Endometrial microvascular endothelial cells (primary cell): ENCODE data around the gene CUX1. TPM values are rescaled to one million over a fixed set of nuclear protein-coding genes. Genes with fewer than 3 reads are reported as not detected.
"Not testable (repeated sequence)": the region's sequence is repeated elsewhere in the genome, so short reads cannot be mapped to it uniquely, and the experiment has no call there.

Experiments used
- in situ Hi-C: cut with HindIII; loops from 2 replicates; pipeline ENCODE4 v1.10.0; 2017; ENCODE audit warnings: low sequenced_read_pairs, low pct_unique_long_range_greater_than_20kb; ENCODE audit errors: inconsistent ontology term
- total RNA-seq: library from RNA; depleted of rRNA; stranded (reverse); fragments of >200 nt; gene quantifications from one replicate; pipeline ENCODE4 v1.2.3, GENCODE V29; 2015; ENCODE audit errors: inconsistent ontology term

CUX1 gene
- total RNA-seq, 1 donor from 2014 or later = 14.9 TPM

DNA sequence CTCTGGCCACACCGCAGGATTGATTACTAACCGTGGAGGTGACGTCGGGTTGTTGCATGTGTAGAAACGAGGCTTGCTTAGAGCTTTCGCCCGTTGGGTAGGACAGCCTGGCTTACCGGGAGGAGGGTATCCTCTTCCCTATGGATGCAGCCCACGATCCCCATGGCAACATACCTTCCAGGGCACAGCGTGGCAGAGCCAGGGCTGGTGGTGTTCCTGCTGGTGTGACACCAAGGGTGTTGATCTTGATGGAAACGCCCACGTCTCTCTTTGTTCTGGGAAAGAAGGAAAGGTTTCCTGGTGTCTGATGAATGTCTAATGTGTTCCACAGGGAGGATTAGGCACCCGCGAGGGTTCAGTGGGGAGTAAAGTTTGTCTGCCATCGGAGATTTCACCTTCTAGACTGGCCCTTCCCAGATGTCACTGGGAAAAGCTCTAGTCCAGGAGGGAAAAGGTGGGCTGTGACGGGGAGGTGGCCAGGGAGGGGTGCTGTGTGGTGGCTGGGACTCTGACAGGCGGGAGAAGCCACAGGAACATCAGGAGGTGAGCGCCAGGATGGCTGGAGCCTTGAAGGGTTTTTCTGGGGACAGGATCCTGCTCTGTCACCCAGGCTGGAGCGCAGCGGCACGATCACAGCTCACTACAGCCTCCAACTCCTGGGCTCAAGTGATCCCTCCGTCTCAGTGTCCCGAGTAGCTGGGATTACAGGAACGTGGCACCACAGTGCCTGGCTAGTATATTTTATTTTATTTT lies 102.1 kb downstream of the CUX1 start:
- in situ Hi-C loops = no loop called here

DNA sequence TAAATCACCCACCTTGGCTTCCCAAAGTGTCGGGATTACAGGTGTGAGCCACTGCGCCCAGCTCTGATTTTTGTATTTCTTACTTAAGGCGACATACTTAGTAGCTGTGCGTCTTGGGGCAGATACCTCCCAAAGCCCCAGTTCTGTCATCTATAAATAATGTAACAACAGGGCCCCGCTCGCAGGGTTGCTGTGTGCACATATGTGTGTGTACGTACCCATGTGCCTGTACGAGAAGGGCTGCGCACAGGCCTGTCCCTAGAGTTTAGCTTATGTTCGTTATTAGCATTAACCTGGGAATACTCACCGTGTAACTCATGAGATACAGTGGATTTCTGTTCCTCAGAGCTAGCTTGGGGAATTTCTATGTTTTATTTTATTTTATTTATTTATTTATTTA lies 103.6 kb downstream of the CUX1 start:
- in situ Hi-C loops = no loop called here

- in situ Hi-C loops = not testable (repeated sequence)
Measured at GRCh38 chr7:101921546-101922489, 104.4 kb downstream of the CUX1 start.

DNA sequence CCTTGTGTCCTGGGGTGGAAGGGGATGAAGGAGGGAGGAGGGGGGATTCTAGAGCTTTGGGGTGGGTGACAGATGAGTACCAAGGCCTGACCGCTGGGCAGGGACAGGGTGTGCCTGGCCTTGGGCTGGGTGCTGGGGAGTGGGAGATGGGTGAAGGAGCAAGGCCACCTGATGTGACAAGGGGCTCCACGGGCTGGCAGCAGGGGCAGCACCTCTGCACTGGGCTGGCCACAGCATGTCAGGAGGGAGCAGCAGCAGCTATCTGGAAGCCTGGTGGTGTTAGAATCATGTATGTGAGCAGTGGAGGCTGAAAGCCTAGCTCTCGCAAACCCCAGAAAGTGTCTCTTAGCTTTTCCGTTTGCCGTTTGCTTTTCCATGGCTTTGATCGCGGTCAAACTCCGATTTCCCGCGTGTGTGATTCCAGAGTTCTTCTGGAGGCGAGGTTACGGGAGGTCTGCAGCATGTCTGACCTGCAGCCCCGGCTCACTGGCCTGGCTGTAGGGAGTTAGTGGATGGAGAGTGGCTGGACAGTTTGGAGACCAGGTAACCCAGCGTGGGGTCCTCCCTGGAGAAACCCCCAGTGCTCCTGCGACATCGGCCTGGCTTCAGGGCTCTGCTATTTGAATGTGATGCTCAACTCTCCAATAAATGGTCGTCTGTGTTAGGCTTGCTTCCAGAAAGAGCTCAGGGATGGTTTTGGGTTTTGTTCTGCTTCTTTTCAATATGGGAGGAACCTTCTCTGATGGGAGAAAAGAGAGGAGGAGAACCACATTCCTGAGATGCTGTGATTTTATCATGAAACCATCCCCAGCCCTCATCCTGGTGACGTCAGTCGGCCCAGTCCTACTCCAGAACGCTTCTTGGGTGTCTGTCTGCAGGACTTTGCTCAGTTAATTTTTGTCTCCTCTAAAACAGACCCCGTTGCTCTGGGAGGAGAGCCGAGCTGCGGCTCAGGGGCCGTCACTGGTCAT lies 105.5 kb downstream of the CUX1 start:
- in situ Hi-C loops = no loop called here

DNA sequence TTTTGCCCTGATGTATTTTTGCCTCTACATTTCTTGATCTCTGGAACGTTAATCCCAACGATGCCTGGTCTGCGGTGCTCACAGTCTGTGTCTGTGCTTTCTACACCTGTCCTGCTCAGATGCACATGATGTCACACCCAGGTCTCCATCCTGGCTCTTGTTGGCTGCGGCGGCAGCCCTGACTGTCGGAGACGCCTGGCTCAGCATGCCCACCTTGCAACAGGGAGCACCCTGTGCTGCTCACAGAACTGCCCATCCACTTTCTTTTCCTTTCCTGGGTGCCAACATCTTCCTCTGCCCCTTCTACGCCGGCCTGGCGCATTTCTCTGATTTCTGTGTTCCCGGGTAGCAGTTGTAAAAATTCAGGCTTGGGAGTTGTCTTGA lies 106.2 kb downstream of the CUX1 start:
- in situ Hi-C loops = no loop called here

GRCh38 chr7:101924171-101924570 lies 106.7 kb downstream of the CUX1 start:
- in situ Hi-C loops = no loop called here

- in situ Hi-C loops = no loop called here
Measured at GRCh38 chr7:101926265-101926664, 108.8 kb downstream of the CUX1 start.

GRCh38 chr7:101927389-101927788 lies 110.0 kb downstream of the CUX1 start:
- in situ Hi-C loops = no loop called here

- in situ Hi-C loops = no loop called here
Measured at GRCh38 chr7:101927802-101928201, 110.4 kb downstream of the CUX1 start.

DNA sequence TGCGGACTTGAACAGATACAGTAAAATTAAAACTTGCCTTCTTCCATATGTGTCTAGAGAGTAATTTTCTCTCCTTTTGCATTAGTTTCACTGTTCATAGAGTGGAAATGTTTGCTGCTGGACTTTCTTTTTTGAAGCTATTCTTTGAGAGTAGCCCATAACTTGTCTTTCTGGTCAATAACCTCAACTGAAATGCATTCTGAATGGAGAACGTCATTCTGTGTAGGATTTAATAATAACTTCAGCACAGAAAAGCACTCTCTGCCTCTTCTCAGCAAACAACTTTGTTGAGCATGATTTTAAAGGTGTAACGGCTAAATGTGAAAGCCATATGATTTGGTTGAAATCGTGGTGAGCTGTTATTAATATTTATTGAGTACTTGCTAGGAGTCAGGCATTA lies 111.8 kb downstream of the CUX1 start:
- in situ Hi-C loops = no loop called here

DNA sequence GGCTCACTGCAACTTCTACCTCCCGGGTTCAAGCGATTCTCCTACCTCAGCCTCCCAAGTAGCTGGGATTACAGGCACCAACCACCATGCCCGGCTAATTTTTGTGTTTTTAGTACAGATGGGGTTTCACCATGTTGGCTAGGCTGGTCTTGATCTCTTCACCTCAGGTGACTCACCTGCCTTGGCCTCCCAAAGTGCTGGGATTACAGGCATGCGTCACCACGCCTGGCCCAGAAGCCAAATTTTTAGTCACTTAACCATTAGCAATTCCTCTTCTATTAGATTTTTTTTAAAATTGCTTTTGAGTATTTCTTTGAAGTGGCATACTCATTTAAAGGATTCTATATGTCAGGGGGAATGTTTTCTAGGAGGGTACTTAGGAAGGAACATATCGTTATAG lies 112.5 kb downstream of the CUX1 start:
- in situ Hi-C loops = not testable (repeated sequence)

DNA sequence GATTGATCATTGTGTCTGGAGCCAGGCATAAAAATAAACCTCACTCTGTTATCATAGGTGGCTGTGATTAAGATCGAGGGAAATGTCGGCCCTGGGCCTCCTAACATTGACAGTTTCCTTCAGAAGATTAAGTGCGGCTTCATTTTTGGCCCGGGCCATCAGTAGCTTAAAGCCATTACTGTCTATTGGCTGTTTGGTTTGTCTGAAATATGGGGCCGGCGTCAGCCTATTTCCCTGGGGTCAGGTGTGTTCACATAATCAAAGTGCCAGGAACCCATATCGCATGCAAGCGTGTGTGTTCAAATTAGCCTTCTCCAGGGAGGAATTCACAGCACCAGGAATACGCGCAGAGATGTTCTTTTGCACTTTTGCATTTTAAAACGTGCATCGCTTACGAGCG lies 114.7 kb downstream of the CUX1 start:
- in situ Hi-C loops = no loop called here

- in situ Hi-C loops = no loop called here
Measured at GRCh38 chr7:101933028-101933427, 115.6 kb downstream of the CUX1 start.

GRCh38 chr7:101933688-101934121 lies 116.3 kb downstream of the CUX1 start:
- in situ Hi-C loops = no loop called here

DNA sequence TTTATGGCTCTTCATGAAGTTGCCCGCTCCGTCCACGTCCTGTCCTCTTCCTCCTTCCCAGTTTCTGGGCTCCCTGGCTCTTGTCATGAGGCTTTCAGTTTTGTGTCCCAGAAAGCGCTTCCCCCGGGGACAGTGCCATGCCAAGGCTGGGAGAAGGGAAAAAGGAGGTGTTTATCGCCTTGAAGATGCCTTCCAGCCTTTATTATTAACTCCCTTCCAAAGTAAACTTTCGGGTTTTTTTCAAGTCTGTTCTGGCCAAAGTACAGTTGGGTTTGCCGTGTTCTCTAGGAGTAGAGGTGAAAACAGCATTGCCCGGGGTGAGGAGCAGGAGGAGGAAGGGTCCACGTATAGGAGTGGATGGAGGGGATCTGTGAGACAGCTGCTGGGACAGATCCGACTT lies 117.2 kb downstream of the CUX1 start:
- in situ Hi-C loops = no loop called here

GRCh38 chr7:101935521-101936141 lies 118.2 kb downstream of the CUX1 start:
- in situ Hi-C loops = no loop called here

GRCh38 chr7:101936223-101936610 lies 118.8 kb downstream of the CUX1 start:
- in situ Hi-C loops = no loop called here

GRCh38 chr7:101936611-101937231 lies 119.3 kb downstream of the CUX1 start:
- in situ Hi-C loops = no loop called here
